Measurements from ENCODE around the gene FANCC.
A peak's percentile ranks its signal among the peaks of the same experiment; 100 is the strongest.

Gene FANCC

GRCh38 chr9:95185956-95186355, 131.6 kb downstream of the FANCC start:
- Histone ChIP-seq H3K4me3 (no peak overlapping the region), H3K27me3 (no peaks in the 10 kb centered on the region), H3K4me2 (no peak overlapping the region), H3K9me3 (replicated peaks in 1 of 11) (no peaks in the 10 kb centered on the region), H3K4me1 (peaks cover 24 to 31% (median 29%) of the 10 kb centered on the region in 10 experiments), H3K27ac (no peak overlapping the region), H3K9ac (no peak overlapping the region), H3K36me3 (peaks cover 0 to 9% (median 0%) of the 10 kb centered on the region in 11 experiments; a peak in 1 of 22 replicates), H4K20me1 (no peaks in the 10 kb centered on the region)
- no peak for TF ChIP-seq Cebpa-rat (IDR thresholded peaks at IDR 0.05)

- Histone ChIP-seq H3K36me3 (peaks cover 0 to 9% (median 0%) of the 10 kb centered on the region in 11 experiments; a peak in 1 of 22 replicates), H4K20me1 (no peaks in the 10 kb centered on the region), H3K9me3 (replicated peaks in 1 of 11) (no peaks in the 10 kb centered on the region), H3K9ac (no peak overlapping the region), H3K27ac (no peak overlapping the region), H3K4me3 (no peak overlapping the region), H3K4me1 (peaks cover 1 to 3% (median 2%) of the 10 kb centered on the region in 10 experiments), H3K4me2 (no peak overlapping the region), H3K27me3 (no peaks in the 10 kb centered on the region)
- TF ChIP-seq Cebpa-rat (IDR thresholded peaks at IDR 0.05), result no peak
Observed at GRCh38 chr9:95182854-95183563, 134.5 kb downstream of the FANCC start.

GRCh38 chr9:95181835-95182234, 135.7 kb downstream of the FANCC start:
- no peak overlapping the region for H3K27ac ChIP-seq

DNA sequence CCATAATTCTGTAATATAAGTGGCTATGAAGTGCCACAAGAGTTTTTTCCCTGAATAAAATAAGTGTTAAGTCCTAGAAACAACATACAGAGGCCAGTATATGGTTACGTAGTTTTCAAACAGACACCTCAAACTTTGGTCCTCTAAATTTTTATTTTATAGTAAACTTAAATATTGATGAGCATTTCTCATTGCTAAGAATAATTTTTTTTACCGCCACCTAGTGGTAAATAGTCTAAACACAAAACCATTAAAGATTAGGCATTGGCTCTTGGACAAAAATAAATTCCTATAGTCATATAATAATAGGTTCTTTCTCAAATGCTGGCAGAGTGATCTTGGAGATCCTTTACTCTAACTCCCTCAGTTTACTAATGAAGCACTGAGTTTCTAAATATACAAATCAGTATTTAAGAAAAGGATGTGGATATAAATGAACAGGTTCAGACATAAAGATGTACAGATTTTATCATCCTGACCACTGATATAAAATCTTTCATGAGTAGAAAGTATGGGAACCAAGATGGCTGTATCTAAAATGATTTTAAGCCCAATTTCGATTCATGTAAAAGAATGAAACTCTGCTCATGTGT, 136.2 kb downstream of the FANCC start:
- Histone ChIP-seq H3K4me1 (no peaks in the 10 kb centered on the region), H3K27ac (no peak overlapping the region), H3K36me3 (peaks cover 0 to 9% (median 0%) of the 10 kb centered on the region in 11 experiments; a peak in 1 of 22 replicates), H3K9ac (no peak overlapping the region), H3K9me3 (replicated peaks in 1 of 11) (no peaks in the 10 kb centered on the region), H3K4me3 (no peak overlapping the region), H4K20me1 (no peaks in the 10 kb centered on the region), H3K27me3 (no peaks in the 10 kb centered on the region), H3K4me2 (no peak overlapping the region)
- no peak for TF ChIP-seq Cebpa-rat (IDR thresholded peaks at IDR 0.05)

More at GRCh38 chr9:95181835-95182234, 135.7 kb downstream of the FANCC start:
- Histone ChIP-seq H3K9ac (no peak overlapping the region), H3K4me2 (no peak overlapping the region), H4K20me1 (no peaks in the 10 kb centered on the region), H3K36me3 (peaks cover 0 to 9% (median 0%) of the 10 kb centered on the region in 11 experiments; a peak in 1 of 22 replicates), H3K4me1 (no peaks in the 10 kb centered on the region), H3K9me3 (replicated peaks in 1 of 11) (no peaks in the 10 kb centered on the region), H3K4me3 (no peak overlapping the region), H3K27me3 (no peaks in the 10 kb centered on the region)
- no peak for TF ChIP-seq Cebpa-rat (IDR thresholded peaks at IDR 0.05)

DNA sequence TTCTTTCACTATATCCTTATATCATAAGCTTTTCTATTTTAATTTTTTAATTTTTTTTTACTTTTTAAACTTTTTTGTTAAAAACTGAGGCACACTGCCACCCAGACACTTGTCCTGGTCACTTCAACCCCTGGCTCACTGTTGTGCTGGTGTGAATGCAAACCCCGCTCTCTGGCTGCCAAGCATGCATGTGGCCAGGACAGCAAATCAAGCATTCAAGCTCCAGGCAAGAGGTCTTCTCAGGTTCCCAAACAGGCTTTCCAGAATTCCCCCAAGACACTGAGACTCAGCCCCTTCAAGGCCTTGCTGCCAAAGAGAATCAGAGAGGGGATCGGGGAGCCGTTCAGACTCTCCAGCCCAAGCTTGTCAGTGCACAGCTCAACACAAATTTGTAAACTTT, 139.9 kb downstream of the FANCC start:
- H3K36me3 ChIP-seq, result peaks cover 0 to 7% (median 0%) of the 10 kb centered on the region in 11 experiments; a peak in 1 of 22 replicates
- no peak overlapping the region for H3K9ac ChIP-seq
- H3K4me3 ChIP-seq, result no peak overlapping the region
- no peaks in the 10 kb centered on the region for H3K27me3 ChIP-seq
- no peak overlapping the region for H3K4me2 ChIP-seq
- H3K4me1 ChIP-seq, result no peaks in the 10 kb centered on the region
- no peaks in the 10 kb centered on the region; a peak in 1 of 22 replicates for H4K20me1 ChIP-seq
- no peaks in the 10 kb centered on the region for H3K9me3 ChIP-seq (replicated peaks in 1 of 11)
- TF ChIP-seq Cebpa-rat (IDR thresholded peaks at IDR 0.05), result no peak
- no peak overlapping the region for H3K27ac ChIP-seq

- Histone ChIP-seq H3K9ac (no peak overlapping the region), H3K9me3 (replicated peaks in 1 of 11) (no peaks in the 10 kb centered on the region), H3K4me1 (peaks cover 0 to 1% (median 0%) of the 10 kb centered on the region in 10 experiments; a peak in 3 of 20 replicates), H3K4me3 (no peak overlapping the region), H3K4me2 (no peak overlapping the region), H3K36me3 (no peaks in the 10 kb centered on the region), H3K27me3 (no peaks in the 10 kb centered on the region), H4K20me1 (no peaks in the 10 kb centered on the region; a peak in 1 of 22 replicates), H3K27ac (no peak overlapping the region)
- no peak for TF ChIP-seq Cebpa-rat (IDR thresholded peaks at IDR 0.05)
Observed at GRCh38 chr9:95176755-95177319, 140.7 kb downstream of the FANCC start.

- Histone ChIP-seq H3K9me3 (replicated peaks in 1 of 11) (no peaks in the 10 kb centered on the region), H3K4me3 (no peak overlapping the region), H3K4me2 (no peak overlapping the region), H3K9ac (no peak overlapping the region), H4K20me1 (no peaks in the 10 kb centered on the region; a peak in 1 of 22 replicates), H3K27me3 (no peaks in the 10 kb centered on the region), H3K36me3 (no peaks in the 10 kb centered on the region), H3K27ac (no peak overlapping the region), H3K4me1 (peaks cover 2 to 14% (median 8%) of the 10 kb centered on the region in 10 experiments; a peak in 14 of 20 replicates)
- no peak for TF ChIP-seq Cebpa-rat (IDR thresholded peaks at IDR 0.05)
Observed at GRCh38 chr9:95175523-95175922, 142.0 kb downstream of the FANCC start.

DNA sequence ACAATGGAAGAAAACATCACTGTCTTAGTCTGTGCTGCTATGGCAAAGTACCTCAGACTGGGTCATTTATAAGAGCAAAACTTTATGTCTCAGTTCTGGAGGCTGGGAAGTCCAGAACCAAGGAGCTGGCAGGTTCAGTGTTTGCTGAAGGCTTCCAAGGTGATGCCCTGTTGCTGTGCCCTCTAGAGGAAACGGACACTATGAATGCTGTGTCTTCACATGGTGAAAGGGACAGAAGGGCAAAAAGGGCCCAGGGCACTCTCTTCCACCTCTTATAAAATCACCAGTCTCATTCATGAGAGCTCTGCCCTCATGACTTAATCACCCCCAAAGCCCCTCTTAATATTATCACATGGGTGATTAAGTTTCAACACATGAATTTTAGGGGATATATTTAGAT, 143.5 kb downstream of the FANCC start:
- H3K27me3 ChIP-seq, result no peaks in the 10 kb centered on the region

GRCh38 chr9:95171596-95171995, 145.9 kb downstream of the FANCC start:
- Histone ChIP-seq H3K4me1 (peaks cover 3 to 26% (median 10%) of the 10 kb centered on the region in 10 experiments; a peak in 14 of 20 replicates), H4K20me1 (no peaks in the 10 kb centered on the region; a peak in 1 of 22 replicates), H3K9me3 (replicated peaks in 1 of 11) (peaks cover 0 to 13% (median 0%) of the 10 kb centered on the region in 11 experiments; a peak in 4 of 22 replicates), H3K27me3 (no peaks in the 10 kb centered on the region), H3K4me3 (no peak overlapping the region), H3K27ac (peak overlapping the region in 3 of 11 experiments; percentile 33 to 58 (median 34); a peak in 3 of 22 replicates), H3K9ac (no peak overlapping the region), H3K4me2 (peak overlapping the region in 3 of 11 experiments; percentile 8 to 55 (median 48); a peak in 5 of 22 replicates), H3K36me3 (peaks cover 0 to 10% (median 0%) of the 10 kb centered on the region in 11 experiments; a peak in 4 of 22 replicates)
- TF ChIP-seq Cebpa-rat (IDR thresholded peaks at IDR 0.05), result no peak

More for the DNA sequence above, 143.5 kb downstream of the FANCC start:
- Histone ChIP-seq H3K4me3 (no peak overlapping the region), H4K20me1 (no peaks in the 10 kb centered on the region; a peak in 1 of 22 replicates), H3K36me3 (peaks cover 0 to 6% (median 0%) of the 10 kb centered on the region in 11 experiments; a peak in 1 of 22 replicates), H3K4me2 (no peak overlapping the region), H3K4me1 (peaks cover 3 to 26% (median 10%) of the 10 kb centered on the region in 10 experiments; a peak in 14 of 20 replicates), H3K27ac (no peak overlapping the region), H3K9me3 (replicated peaks in 1 of 11) (no peaks in the 10 kb centered on the region), H3K9ac (no peak overlapping the region)
- TF ChIP-seq Cebpa-rat (IDR thresholded peaks at IDR 0.05), result no peak

All from BLaER1 treated with 17β-estradiol and CSF1 and Interleukin-3, amounts not matched to agents 10 nM and 100 nM (cell line).